ENCODE data around the gene IFNGR2. TPM values are rescaled to one million over a fixed set of nuclear protein-coding genes. Genes with fewer than 3 reads are reported as not detected.

The IFNGR2 gene
- total and polyA plus RNA-seq, 2 of the 13 experiments (the other 11 are each of a cell fraction or from before 2014, with no cell fraction given), result 61.3 to 117 TPM

DNA sequence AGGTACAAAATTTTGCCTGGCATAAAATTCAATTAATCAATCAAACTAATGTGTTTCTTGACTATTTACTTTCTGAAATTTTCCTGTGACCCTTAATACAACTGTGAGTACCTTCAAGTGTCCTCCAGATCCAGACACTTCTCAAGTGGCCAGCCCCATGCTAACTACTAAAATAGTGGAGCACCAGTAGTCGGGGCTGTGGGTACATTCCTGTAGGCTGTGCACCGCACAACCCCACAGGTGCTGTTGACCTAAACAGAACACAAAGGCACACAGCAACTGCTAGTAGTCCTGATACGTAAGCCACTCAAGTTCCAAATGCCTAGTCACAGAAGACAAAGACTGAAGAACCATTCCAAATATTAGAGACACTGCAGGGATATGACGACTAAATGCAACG, 40.0 kb downstream of the IFNGR2 start:
- no TSS peak for BruUV-seq (replicated peaks)
- ChIA-PET CTCF (ENCODE audit: low intra/inter-chr PET ratio, low total read pairs) (no interaction called here), POLR2A (no interaction called here)
- Histone ChIP-seq H3K27ac (ENCODE audit: extremely low read length, insufficient read depth, low read length) (no peak overlapping the region), H3K4me2 (ENCODE audit: low read depth, low read length) (no peak overlapping the region), H3K9ac (ENCODE audit: insufficient read depth, low read depth, low read length) (no peak overlapping the region), H3K27me3 (ENCODE audit: control insufficient read depth in 1 of 2, insufficient read depth in 2 of 2, low read length in 2 of 2) (no peaks in the 10 kb centered on the region), H3K4me1 (ENCODE audit: insufficient read depth, low read length) (no peaks in the 10 kb centered on the region), H3K9me3 (ENCODE audit: low read length) (no peaks in the 10 kb centered on the region), H3K4me3 (replicated peaks in 1 of 3; ENCODE audit: insufficient read depth in 1 of 3, low read depth in 2 of 3, low read length in 3 of 3) (no peak overlapping the region), H4K20me1 (ENCODE audit: insufficient read depth, low read length) (no peaks in the 10 kb centered on the region), H3K36me3 (replicated peaks in 1 of 2; ENCODE audit: control insufficient read depth in 1 of 2, insufficient read depth in 2 of 2, low read length in 2 of 2) (peaks cover 0 to 7% of the 10 kb centered on the region in 2 experiments; a peak in 2 of 5 replicates), H3K79me2 (ENCODE audit: insufficient read depth, low read length) (no peaks in the 10 kb centered on the region), H2AFZ (ENCODE audit: low read length) (no peak overlapping the region)
- TF ChIP-seq, protein P1, sequence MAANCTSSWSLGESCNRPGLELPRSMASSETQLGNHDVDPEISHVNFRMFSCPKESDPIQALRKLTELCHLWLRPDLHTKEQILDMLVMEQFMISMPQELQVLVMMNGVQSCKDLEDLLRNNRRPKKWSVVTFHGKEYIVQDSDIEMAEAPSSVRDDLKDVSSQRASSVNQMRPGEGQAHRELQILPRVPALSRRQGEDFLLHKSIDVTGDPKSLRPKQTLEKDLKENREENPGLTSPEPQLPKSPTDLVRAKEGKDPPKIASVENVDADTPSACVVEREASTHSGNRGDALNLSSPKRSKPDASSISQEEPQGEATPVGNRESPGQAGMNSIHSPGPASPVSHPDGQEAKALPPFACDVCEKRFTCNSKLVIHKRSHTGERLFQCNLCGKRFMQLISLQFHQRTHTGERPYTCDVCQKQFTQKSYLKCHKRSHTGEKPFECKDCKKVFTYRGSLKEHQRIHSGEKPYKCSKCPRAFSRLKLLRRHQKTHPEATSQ (CRISPR knock-in tag; IDR thresholded peaks at IDR 0.05; ENCODE audit: borderline replicate concordance), result no peak
- TF ChIP-seq HDAC2 (CRISPR knock-in tag; IDR thresholded peaks at IDR 0.05) (no peak), TP53 (CRISPR knock-in tag; conservative IDR thresholded peaks at IDR 0.05) (no peak), PRPF4 (IDR thresholded peaks at IDR 0.05; ENCODE audit: low read depth, low read length, poor library complexity, severe bottlenecking) (no peak), KMT2A (CRISPR knock-in tag; IDR thresholded peaks at IDR 0.05) (no peak), ZNF510 (CRISPR knock-in tag; IDR thresholded peaks at IDR 0.05; ENCODE audit: low read depth) (no peak), ERF (CRISPR knock-in tag; IDR thresholded peaks at IDR 0.05) (no peak), BCL6 (CRISPR knock-in tag; IDR thresholded peaks at IDR 0.05) (no peak)
- TF ChIP-seq, protein P2, sequence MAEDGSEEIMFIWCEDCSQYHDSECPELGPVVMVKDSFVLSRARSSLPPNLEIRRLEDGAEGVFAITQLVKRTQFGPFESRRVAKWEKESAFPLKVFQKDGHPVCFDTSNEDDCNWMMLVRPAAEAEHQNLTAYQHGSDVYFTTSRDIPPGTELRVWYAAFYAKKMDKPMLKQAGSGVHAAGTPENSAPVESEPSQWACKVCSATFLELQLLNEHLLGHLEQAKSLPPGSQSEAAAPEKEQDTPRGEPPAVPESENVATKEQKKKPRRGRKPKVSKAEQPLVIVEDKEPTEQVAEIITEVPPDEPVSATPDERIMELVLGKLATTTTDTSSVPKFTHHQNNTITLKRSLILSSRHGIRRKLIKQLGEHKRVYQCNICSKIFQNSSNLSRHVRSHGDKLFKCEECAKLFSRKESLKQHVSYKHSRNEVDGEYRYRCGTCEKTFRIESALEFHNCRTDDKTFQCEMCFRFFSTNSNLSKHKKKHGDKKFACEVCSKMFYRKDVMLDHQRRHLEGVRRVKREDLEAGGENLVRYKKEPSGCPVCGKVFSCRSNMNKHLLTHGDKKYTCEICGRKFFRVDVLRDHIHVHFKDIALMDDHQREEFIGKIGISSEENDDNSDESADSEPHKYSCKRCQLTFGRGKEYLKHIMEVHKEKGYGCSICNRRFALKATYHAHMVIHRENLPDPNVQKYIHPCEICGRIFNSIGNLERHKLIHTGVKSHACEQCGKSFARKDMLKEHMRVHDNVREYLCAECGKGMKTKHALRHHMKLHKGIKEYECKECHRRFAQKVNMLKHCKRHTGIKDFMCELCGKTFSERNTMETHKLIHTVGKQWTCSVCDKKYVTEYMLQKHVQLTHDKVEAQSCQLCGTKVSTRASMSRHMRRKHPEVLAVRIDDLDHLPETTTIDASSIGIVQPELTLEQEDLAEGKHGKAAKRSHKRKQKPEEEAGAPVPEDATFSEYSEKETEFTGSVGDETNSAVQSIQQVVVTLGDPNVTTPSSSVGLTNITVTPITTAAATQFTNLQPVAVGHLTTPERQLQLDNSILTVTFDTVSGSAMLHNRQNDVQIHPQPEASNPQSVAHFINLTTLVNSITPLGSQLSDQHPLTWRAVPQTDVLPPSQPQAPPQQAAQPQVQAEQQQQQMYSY (CRISPR knock-in tag; IDR thresholded peaks at IDR 0.05), result no peak
- intact Hi-C loops (cut with micrococcal nuclease; ENCODE audit: unreplicated experiment) (no loop called here), in situ Hi-C loops (cut with HindIII; ENCODE audit: extremely low pct_ligation_motif_present, low pct_unique_long_range_greater_than_20kb) (loop anchor here (10.0 kb wide), 1 partner anchor 98 kb away; no protein-coding TSS in a partner anchor)
- DNase-seq (ENCODE audit: low spot score) (no peak), ATAC-seq (no peak), FAIRE-seq (no peak)
- WGBS (ENCODE audit: low lambda C conversion rate), result 89% methylated on average over 5 of the region's 5 CpGs

All from HepG2 (cell line).